ENCODE results near the gene CACNA1A.
"Not testable (repeated sequence)": the region's sequence is repeated elsewhere in the genome, so short reads cannot be mapped to it uniquely, and the experiment has no call there.

Gene CACNA1A

DNA sequence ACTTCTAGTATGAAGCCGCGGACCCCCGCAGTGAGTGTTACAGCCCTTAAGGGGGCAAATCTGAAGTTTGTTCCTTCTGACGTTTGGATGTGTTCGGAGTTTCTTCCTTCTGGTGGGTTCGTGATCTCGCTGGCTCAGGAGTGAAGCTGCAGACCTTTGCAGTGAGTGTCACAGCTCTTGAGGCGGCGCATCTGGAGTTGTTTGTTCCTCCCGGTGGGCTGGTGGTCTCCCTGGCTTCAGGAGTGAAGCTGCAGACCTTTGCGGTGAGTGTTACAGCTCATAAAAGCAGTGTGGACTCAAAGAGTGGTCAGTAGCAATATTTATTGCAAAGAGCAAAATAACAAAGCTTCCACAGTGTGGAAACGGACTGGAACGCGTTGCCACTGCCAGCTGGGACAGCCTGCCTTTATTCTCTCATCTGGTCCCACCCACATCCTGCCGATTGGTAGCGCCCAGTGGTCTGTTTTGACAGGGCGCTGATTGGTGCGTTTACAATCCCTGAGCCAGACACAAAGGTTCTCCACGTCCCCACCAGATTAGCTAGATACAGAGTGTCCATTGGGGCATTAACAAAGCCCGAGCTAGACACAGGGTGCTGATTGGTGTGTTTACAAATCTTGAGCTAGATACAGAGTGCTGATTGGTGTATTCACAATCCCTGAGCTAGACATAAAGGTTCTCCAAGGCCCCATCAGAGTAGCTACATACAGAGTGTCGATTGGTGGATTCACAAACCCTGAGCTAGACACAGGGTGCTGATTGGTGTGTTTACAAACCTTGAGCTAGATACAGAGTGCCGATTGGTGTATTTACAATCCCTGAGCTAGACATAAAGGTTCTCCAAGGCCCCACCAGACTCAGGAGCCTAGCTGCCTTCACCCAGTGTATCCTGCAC lies 320.3 kb downstream of the CACNA1A start:
- DNase-seq, result not testable (repeated sequence)

GRCh38 chr19:13184926-13185325 lies 321.4 kb downstream of the CACNA1A start:
- not testable (repeated sequence) for DNase-seq

- peak; percentile 55 for DNase-seq
These were observed 324.4 kb downstream of the CACNA1A start for GRCh38 chr19:13181747-13182388.

DNA sequence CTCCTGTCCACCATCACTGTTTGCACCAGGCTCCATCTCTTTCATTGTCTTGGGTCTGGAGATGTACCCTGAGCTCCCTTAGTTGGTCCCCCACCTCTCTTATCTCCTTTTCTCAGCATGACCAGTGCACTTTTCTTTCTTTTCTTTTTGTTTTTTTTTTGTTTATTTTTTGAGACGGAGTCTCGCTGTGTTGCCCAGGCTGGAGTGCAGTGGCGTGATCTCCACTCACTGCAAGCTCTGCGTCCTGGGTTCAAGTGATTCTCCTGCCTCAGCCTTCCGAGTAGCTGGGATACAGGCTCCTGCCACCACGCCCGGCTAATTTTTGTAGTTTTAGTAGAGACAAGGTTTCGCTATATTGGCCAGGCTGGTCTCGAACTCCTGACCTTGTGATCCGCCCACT lies 328.0 kb downstream of the CACNA1A start:
- not testable (repeated sequence) for DNase-seq

- not testable (repeated sequence) for DNase-seq
These were observed 328.7 kb downstream of the CACNA1A start for GRCh38 chr19:13177584-13177983.

DNA sequence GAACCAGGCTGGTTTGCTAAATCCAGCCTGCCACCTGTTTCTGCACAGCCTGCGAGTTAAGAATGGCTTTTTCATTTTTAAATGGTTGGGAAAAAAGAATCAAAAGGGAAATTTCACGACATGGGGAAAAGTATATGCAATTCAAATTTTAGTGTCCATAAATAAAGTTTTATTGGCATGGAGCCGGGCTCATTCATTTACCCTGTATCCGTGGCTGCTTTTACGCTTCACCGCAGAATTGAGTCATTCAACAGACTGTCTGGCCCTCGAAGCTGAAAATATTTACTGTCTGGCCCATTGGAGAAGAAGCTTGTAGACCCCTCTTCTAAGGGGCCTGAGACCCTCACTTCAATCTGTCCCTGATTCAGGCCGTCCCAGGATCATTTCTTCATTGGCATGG lies 329.9 kb downstream of the CACNA1A start:
- DNase-seq, result no peak

- DNase-seq, result no peak
These were observed 333.0 kb downstream of the CACNA1A start for GRCh38 chr19:13173139-13173737.

- no peak for DNase-seq
These were observed 333.7 kb downstream of the CACNA1A start for GRCh38 chr19:13172346-13173138.

GRCh38 chr19:13171146-13171545 lies 335.1 kb downstream of the CACNA1A start:
- DNase-seq, result no peak

DNA sequence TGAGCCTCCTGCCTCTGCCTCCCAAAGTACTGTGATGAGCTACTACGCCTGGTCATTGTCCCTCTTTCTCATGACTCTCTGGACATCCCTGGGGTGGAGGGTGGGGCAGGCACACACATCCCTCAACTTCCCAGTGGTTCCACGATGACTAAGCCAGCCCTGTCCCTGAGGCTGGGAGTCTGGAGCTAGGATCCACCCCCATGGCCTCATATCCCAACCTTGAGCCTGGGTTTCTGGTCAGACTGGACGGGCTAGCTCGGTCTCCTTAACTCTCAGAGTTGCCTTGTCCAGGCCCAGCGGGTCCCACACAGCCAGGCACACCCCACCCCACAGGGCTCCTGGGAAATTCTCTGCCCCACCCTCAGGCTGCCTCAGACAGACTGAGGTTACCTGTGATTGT lies 336.5 kb downstream of the CACNA1A start:
- no peak for DNase-seq

- DNase-seq, result not testable (repeated sequence)
These were observed 340.1 kb downstream of the CACNA1A start for GRCh38 chr19:13166151-13166550.

DNA sequence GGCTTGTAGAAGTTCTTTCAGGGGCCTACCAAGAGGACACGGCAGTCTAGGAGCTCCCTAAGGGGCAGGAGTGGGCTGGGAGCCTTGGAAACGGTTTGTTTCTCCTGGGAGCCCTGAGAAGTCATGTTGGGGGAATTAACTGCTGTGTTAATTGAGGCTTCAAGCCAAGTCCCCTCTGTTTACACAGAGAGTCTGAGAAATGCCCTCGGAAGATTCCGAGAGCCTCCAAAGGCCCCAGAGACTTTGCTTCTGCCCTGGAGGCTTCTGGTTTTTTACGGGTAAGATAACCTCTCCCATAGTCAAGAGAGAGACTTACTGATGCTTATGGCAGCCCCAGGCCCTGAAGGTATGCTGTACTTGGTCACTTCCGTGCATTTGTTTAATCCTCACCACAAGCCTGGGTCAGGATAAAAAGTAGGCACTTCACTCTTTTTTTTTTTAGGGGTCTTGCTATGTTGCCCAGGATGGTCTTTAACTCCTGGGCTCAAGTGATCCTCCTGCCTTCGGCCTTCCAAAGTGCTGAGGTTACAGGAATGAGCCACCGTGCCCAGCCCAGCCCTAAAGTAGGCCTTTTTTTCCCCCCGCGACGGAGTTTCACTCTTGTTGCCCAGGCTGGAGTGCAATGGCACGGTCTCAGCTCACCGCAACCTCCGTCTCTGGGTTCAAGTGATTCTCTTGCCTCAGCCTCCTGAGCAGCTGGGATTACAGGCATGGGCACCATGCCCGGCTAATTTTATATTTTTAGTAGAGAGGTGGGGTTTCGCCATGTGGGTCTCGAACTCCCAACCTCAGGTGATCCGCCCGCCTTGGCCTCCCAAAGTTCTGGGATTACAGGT lies 340.9 kb downstream of the CACNA1A start:
- DNase-seq, result no peak

- peak; percentile 38 for DNase-seq
These were observed 341.7 kb downstream of the CACNA1A start for GRCh38 chr19:13164343-13165161.

DNA sequence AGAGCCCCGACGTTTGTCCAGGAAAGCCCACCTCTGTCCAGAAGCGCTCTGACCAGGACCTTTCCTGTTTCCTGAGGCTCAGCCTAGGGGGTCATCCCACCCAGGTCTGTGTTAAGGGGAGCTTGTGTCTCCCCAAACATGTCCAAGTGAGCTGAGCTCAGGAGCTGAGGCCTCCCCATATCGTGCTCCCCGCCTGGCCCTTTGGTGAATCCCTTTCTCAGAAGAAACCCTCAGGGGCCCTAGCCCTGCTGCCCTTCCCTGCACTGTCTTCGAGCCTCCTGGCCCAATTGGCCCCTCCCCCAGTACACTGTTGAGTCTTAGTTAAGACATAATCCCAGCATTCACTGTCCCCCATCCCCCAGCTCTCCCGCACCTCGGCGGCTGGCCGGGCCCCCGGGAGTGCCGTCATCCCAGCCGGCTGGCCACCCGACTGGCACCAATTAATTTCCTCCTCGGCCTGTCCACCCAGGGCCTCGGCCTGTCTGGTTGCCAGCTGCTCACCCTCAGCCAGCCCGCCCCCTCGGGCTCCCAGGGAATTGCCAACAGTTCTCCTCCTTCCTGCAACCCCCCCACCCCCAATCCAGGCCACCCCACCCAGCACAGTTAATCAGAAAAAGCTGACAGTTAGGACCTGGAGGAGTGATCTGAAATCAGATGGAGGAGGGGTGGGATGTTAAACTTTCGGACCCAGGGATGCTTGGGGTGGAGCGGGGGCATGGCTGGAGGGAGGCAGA lies 342.5 kb downstream of the CACNA1A start:
- DNase-seq, result peak; percentile 40

DNA sequence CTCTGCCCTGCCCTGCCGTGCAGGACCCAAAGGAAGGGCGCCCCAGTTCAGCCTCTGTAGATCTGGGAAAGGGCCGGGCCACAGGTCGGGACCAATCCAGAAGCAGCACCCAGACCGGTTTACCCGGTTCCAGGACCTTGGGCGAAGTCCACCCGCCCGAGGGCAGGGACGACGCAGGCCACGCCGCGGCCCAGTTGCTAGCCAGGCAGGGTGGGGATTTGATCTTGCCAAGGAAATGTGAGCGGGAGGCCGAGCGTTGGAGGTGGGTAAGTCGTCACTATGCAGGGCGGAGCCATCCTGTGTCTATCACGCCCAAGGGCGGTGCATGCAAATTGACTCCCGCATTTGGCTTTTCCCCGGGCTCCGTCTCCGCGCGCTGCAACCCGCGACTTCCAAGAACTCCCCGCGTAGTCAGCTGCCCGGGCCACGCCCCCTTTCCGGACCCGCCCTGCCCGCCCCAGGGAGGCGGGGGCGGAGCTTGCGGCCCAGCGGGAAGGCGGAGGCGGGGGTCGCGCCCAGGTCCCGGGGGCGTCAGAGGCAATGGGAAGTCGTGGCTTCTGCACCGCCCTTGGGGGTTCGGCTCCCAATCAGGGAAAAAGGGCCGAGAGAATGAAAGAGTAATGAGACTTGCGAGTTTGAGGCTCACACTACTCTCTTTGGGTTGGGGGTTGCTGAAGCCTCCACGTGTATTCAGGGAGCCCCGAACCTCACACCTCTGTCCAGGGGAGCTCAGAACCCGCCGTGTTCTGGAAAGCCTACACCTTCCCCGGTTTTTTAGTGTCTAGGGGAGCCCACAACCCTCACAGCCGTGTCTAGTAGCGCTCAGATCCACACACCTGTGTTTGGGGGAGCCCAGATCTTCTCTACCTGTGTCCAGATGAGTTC lies 343.3 kb downstream of the CACNA1A start:
- DNase-seq, result peak; percentile 94

GRCh38 chr19:13160557-13160956 lies 345.7 kb downstream of the CACNA1A start:
- DNase-seq, result no peak

DNA sequence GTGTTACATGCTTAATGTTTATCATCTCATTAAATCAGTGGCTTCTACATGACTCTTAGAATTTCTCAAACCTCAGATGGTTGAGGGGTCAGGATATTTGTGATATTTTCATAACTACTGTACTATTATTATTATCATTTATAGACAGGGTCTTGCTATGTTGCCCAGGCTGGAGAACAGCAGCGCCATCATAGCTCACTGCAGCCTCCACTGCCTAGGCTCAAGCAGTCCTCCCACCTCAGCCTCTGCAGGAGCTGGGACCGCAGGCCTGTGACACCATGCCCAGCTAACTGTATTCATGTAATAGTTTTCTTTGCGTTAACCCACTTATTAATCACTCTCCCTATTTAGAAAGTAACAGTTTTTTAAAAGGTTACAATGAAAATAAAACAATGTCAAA lies 346.6 kb downstream of the CACNA1A start:
- no peak for DNase-seq

Data from GF-D8 (cell line).